WTC11 (cell line): ENCODE measurements around the gene REC8.

ENCODE experiments used
- CTCF ChIP-seq: fragments of 200-600 bp; IDR thresholded peaks from 2 replicates; pipeline ENCODE4 v1.8.0; 2022; ENCODE audit warnings: antibody characterized with exemption
- ESRRA ChIP-seq: sonication (generic); formaldehyde crosslinking; IDR thresholded peaks from 2 replicates; pipeline ENCODE4 v1.8.1; 2022; ENCODE audit warnings: mild to moderate bottlenecking, missing genetic modification reagents, borderline replicate concordance
- MXD4 ChIP-seq: fragments of 250-450 bp; sonication (Bioruptor Pico); IDR thresholded peaks from 2 replicates; pipeline ENCODE4 v1.8.0; 2021; ENCODE audit warnings: mild to moderate bottlenecking, moderate library complexity, borderline replicate concordance
- NFATC4 ChIP-seq: fragments of 250-450 bp; sonication (Bioruptor Pico); IDR thresholded peaks from 2 replicates; pipeline ENCODE4 v1.9.0; 2021; ENCODE audit warnings: mild to moderate bottlenecking
- TCF7 ChIP-seq: sonication (generic); formaldehyde crosslinking; IDR thresholded peaks from 2 replicates; pipeline ENCODE4 v1.8.0; 2022; ENCODE audit warnings: mild to moderate bottlenecking, low read depth, missing genetic modification reagents, moderate library complexity
- ZNF232 ChIP-seq: sonication (generic); formaldehyde crosslinking; IDR thresholded peaks from 2 replicates; pipeline ENCODE4 v1.8.0; 2022; ENCODE audit warnings: mild to moderate bottlenecking, missing genetic modification reagents
- ZNF512 ChIP-seq: sonication (generic); formaldehyde crosslinking; IDR thresholded peaks from 2 replicates; pipeline ENCODE4 v1.8.1; 2022; ENCODE audit warnings: missing genetic modification reagents, borderline replicate concordance
- ZNF671 ChIP-seq: fragments of 250-450 bp; sonication (Bioruptor Pico); IDR thresholded peaks from 2 replicates; pipeline ENCODE4 v1.8.0; 2021; ENCODE audit warnings: mild to moderate bottlenecking
- ZSCAN18 ChIP-seq: fragments of 250-450 bp; sonication (Bioruptor Pico); IDR thresholded peaks from 2 replicates; pipeline ENCODE4 v2.1.2; 2022; ENCODE audit warnings: mild to moderate bottlenecking, moderate library complexity

GRCh38 chr14:24156840-24157239 is 15.0 kb upstream of the REC8 start:
- TF ChIP-seq CTCF (no peak), ZNF232 (CRISPR knock-in tag) (no peak), ESRRA (CRISPR knock-in tag) (no peak), TCF7 (no peak), ZNF512 (CRISPR knock-in tag) (no peak), ZNF671 (CRISPR knock-in tag) (no peak), MXD4 (no peak), NFATC4 (CRISPR knock-in tag) (no peak), ZSCAN18 (no peak)
